Measurements from ENCODE around the gene NDUFC2.

The NDUFC2 gene

GRCh38 chr11:78040691-78041379 is 38.8 kb downstream of the NDUFC2 start:
- ATAC-seq (ENCODE audit: low read depth), result no peak
- no peak overlapping the region for H3K4me3 ChIP-seq (ENCODE audit: severe bottlenecking)
- peaks cover 26% of the 10 kb centered on the region for H3K4me1 ChIP-seq (ENCODE audit: insufficient read depth, poor library complexity, severe bottlenecking)

DNA sequence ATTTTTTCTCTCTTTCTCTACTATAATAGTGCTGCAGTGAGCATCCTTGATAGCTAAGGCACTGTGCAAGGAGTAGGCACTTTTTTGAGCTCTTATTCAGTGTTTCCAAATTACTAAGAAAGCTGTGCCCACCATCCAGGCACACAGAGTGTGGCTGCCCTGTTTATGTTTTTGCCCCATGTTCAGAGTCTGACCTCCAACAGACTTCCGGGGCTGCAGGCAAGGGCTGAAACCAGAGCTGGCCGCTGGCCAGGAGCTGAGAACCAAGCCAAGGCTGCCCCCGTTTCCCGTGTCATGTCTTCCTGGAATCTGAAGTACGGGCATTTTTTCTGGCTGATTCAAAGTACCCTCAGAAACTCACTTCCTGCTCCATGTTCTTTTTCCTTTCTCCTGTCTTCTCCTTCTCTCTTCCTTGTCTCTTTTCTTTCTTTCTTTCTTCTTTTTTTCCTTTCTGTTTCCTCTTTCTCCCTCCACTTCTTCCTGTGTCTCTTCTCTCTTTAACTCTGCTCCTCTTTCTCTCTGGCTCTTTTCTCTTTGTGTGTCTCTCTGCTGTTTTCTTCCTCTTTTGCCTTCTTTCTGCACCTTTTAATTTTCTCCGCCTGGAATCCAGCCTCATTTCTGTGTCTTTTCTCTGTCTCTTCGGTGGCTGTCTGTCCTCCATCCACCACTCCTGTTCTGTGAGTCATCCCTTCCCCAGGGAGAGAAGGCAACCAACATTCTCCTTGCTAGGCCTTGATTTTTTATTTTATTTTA is 39.6 kb downstream of the NDUFC2 start:
- DNase-seq (ENCODE audit: low spot score), result peak; percentile 74
- Histone ChIP-seq H3K4me3 (ENCODE audit: severe bottlenecking) (no peak overlapping the region), H3K9me3 (ENCODE audit: severe bottlenecking) (no peaks in the 10 kb centered on the region), H3K36me3 (ENCODE audit: low read depth) (no peaks in the 10 kb centered on the region), H3K27ac (ENCODE audit: poor library complexity, severe bottlenecking) (peak overlapping the region; percentile 90), H3K27me3 (ENCODE audit: insufficient read depth, poor library complexity, severe bottlenecking) (no peaks in the 10 kb centered on the region), H3K4me1 (ENCODE audit: insufficient read depth, poor library complexity, severe bottlenecking) (peaks cover 26% of the 10 kb centered on the region)
- TF ChIP-seq, protein P1, sequence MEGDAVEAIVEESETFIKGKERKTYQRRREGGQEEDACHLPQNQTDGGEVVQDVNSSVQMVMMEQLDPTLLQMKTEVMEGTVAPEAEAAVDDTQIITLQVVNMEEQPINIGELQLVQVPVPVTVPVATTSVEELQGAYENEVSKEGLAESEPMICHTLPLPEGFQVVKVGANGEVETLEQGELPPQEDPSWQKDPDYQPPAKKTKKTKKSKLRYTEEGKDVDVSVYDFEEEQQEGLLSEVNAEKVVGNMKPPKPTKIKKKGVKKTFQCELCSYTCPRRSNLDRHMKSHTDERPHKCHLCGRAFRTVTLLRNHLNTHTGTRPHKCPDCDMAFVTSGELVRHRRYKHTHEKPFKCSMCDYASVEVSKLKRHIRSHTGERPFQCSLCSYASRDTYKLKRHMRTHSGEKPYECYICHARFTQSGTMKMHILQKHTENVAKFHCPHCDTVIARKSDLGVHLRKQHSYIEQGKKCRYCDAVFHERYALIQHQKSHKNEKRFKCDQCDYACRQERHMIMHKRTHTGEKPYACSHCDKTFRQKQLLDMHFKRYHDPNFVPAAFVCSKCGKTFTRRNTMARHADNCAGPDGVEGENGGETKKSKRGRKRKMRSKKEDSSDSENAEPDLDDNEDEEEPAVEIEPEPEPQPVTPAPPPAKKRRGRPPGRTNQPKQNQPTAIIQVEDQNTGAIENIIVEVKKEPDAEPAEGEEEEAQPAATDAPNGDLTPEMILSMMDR (IDR thresholded peaks at IDR 0.05; ENCODE audit: poor library complexity, severe bottlenecking), result no peak
- ATAC-seq (ENCODE audit: low read depth), result peak; percentile 85

More at GRCh38 chr11:78040691-78041379, 38.8 kb downstream of the NDUFC2 start:
- Histone ChIP-seq H3K27me3 (ENCODE audit: insufficient read depth, poor library complexity, severe bottlenecking) (no peaks in the 10 kb centered on the region), H3K36me3 (ENCODE audit: low read depth) (no peaks in the 10 kb centered on the region), H3K27ac (ENCODE audit: poor library complexity, severe bottlenecking) (peak overlapping the region; percentile 90), H3K9me3 (ENCODE audit: severe bottlenecking) (no peaks in the 10 kb centered on the region)
- TF ChIP-seq, protein P1 (IDR thresholded peaks at IDR 0.05; ENCODE audit: poor library complexity, severe bottlenecking), result no peak
- DNase-seq (ENCODE audit: low spot score), result no peak

DNA sequence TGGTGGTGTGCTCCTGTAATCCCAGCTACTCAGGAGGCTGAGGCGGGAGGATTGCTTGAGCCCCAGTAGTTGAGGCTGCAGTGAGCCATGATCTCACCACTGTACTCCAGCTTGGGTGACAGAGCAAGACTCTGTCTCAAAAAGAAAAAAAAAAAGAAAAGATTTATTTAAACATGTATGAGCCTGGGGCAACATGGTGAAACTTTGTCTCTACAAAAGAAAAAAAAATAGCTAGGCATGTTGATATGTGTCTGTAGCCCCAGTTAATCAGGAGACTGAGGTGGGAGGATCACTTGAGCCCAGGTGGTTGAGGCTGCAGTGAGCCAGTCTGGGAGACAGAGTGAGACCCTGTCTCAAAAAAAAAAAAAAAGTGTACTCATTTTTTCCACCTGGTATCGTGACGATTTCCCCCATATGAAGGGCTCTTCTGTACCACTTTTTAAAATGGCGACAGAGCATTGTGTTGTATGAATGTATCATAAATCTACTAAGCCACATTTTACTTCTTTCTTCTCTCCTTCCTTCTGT is 40.2 kb downstream of the NDUFC2 start:
- Histone ChIP-seq H3K27ac (ENCODE audit: poor library complexity, severe bottlenecking) (peak overlapping the region; percentile 90), H3K9me3 (ENCODE audit: severe bottlenecking) (no peaks in the 10 kb centered on the region), H3K36me3 (ENCODE audit: low read depth) (no peaks in the 10 kb centered on the region), H3K4me1 (ENCODE audit: insufficient read depth, poor library complexity, severe bottlenecking) (peaks cover 26% of the 10 kb centered on the region), H3K27me3 (ENCODE audit: insufficient read depth, poor library complexity, severe bottlenecking) (no peaks in the 10 kb centered on the region), H3K4me3 (ENCODE audit: severe bottlenecking) (no peak overlapping the region)
- no peak for ATAC-seq (ENCODE audit: low read depth)
- TF ChIP-seq, protein P1 (IDR thresholded peaks at IDR 0.05; ENCODE audit: poor library complexity, severe bottlenecking), result no peak
- DNase-seq (ENCODE audit: low spot score), result no peak

DNA sequence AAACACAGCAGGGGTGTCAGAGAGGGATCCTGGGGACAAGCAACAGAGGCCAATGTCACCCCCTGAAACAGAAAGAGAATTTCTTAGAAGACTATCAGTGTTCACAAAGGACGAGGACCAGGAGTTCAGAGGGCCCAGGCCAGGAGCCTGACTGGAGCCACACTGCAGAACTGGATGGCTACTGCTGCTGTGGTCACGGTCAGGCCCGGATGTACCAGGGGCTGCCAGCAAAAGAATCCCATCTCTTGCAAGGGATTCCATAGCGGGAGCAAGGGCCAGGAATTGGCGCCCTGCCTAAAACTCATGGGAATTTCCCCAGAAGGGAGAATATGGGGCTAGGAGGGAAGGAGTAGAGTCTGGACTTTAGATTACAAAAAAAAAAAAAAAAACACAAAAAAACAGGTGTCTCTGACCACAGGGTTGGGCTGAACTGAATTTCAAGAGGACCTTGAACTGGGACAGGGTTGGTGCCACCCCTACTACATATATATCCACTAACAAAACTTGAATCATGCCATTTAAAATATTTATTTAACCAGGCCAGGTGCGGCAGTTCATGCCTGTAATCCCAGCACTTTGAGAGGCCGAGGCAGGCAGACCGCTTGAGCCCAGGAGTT is 40.9 kb downstream of the NDUFC2 start:
- TF ChIP-seq, protein P1 (IDR thresholded peaks at IDR 0.05; ENCODE audit: poor library complexity, severe bottlenecking), result no peak
- Histone ChIP-seq H3K36me3 (ENCODE audit: low read depth) (no peaks in the 10 kb centered on the region), H3K9me3 (ENCODE audit: severe bottlenecking) (no peaks in the 10 kb centered on the region), H3K27ac (ENCODE audit: poor library complexity, severe bottlenecking) (peak overlapping the region; percentile 90), H3K4me1 (ENCODE audit: insufficient read depth, poor library complexity, severe bottlenecking) (peaks cover 26% of the 10 kb centered on the region), H3K27me3 (ENCODE audit: insufficient read depth, poor library complexity, severe bottlenecking) (no peaks in the 10 kb centered on the region), H3K4me3 (ENCODE audit: severe bottlenecking) (no peak overlapping the region)
- ATAC-seq (ENCODE audit: low read depth) (no peak), DNase-seq (ENCODE audit: low spot score) (no peak)
